GM21528 (cell line): ENCODE data around the gene MAN1A1.
A peak's percentile ranks its signal among the peaks of the same experiment; 100 is the strongest.

Experiments
- ATAC-seq: cut with Tn5 transposase; IDR thresholded peaks from one replicate; pipeline ENCODE4 v1.9.1; 2021; ENCODE audit warnings: mild to moderate bottlenecking, moderate library complexity; ENCODE audit not compliant: unreplicated experiment, low FRiP score

The MAN1A1 gene

GRCh38 chr6:119129148-119129967, 220.2 kb downstream of the MAN1A1 start:
- ATAC-seq, result peak; percentile 79

- ATAC-seq, result no peak
These were observed 221.2 kb downstream of the MAN1A1 start for GRCh38 chr6:119128252-119128912.

GRCh38 chr6:119127627-119128026, 221.9 kb downstream of the MAN1A1 start:
- no peak for ATAC-seq
